Osteocyte (in vitro differentiated cells): ENCODE measurements around the gene CYP1B1. TPM values are rescaled to one million over a fixed set of nuclear protein-coding genes. Genes with fewer than 3 reads are reported as not detected.

Source experiments
- DNase-seq: peaks from one replicate; pipeline ENCODE4 v3.0.0; 2021; ENCODE audit warnings: mixed read lengths; ENCODE audit not compliant: unreplicated experiment; ENCODE audit errors: extremely low spot score
- H3K27ac Mint-ChIP-seq: one replicate; pipeline ENCODE4 v1.8.0; 2021; ENCODE audit warnings: mild to moderate bottlenecking, mixed read lengths; ENCODE audit not compliant: unreplicated experiment
- H3K27me3 Mint-ChIP-seq: one replicate; pipeline ENCODE4 v1.8.0; 2021; ENCODE audit warnings: mixed read lengths; ENCODE audit not compliant: unreplicated experiment
- H3K36me3 Mint-ChIP-seq: one replicate; pipeline ENCODE4 v1.8.0; 2021; ENCODE audit warnings: mixed read lengths; ENCODE audit not compliant: unreplicated experiment
- H3K4me1 Mint-ChIP-seq: one replicate; pipeline ENCODE4 v1.8.0; 2021; ENCODE audit warnings: mixed read lengths; ENCODE audit not compliant: unreplicated experiment
- H3K4me3 Mint-ChIP-seq: one replicate; pipeline ENCODE4 v1.8.0; 2021; ENCODE audit warnings: mild to moderate bottlenecking, moderate library complexity, mixed read lengths; ENCODE audit not compliant: unreplicated experiment
- H3K9me3 Mint-ChIP-seq: one replicate; pipeline ENCODE4 v1.8.0; 2021; ENCODE audit warnings: mixed read lengths; ENCODE audit not compliant: unreplicated experiment
- total RNA-seq: library from RNA; stranded (reverse); gene quantifications from 2 replicates; pipeline ENCODE4 v1.2.1, GENCODE V29; 2021
- TF ChIP-seq, protein P1 (sequence below): fragments of 200-600 bp; sonication (generic); IDR thresholded peaks from 2 replicates; pipeline ENCODE4 v1.5.0; 2021; ENCODE audit warnings: antibody characterized with exemption, mild to moderate bottlenecking, moderate library complexity

CYP1B1 gene
- total RNA-seq, 1 donor from 2014 or later = 137 TPM

DNA sequence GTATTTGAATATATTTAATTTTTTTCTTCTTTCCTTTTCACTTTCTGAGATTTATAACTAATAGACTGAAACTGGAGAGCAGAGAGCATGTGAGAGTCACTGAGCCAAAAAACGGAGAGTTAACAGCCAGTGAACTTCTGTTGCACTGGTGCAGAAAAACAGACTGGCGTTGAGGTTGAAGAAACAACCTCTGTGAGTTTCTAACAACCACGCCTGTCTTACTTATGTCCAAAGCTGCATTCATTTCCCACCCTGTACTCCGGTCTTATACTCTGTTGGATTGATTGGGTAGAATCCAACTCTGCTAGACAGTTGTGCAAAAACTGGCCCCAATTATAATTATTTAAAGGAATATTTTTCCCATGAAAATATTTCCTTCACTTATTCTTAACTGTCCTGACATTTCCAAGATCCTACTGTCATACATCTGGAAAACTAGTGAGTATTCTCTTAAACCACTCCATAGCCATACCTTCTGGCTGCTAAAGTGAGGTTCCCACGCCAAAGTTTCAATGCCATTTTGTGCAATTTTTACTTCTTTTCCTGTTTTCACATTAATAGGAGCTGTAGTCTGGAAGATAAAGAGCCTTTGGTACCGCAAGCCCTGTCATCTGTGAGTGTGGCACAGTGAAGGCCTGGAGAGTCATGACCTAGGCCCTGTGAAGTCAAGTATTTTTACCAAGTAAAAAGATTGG, 9.4 kb downstream of the CYP1B1 start:
- Mint-ChIP-seq H3K9me3 (no peaks in the 10 kb centered on the region), H3K4me3 (peak overlapping the region; percentile 34), H3K36me3 (peaks cover 59% of the 10 kb centered on the region), H3K4me1 (peaks cover 65% of the 10 kb centered on the region), H3K27ac (no peak overlapping the region), H3K27me3 (no peaks in the 10 kb centered on the region)
- TF ChIP-seq, protein P1, sequence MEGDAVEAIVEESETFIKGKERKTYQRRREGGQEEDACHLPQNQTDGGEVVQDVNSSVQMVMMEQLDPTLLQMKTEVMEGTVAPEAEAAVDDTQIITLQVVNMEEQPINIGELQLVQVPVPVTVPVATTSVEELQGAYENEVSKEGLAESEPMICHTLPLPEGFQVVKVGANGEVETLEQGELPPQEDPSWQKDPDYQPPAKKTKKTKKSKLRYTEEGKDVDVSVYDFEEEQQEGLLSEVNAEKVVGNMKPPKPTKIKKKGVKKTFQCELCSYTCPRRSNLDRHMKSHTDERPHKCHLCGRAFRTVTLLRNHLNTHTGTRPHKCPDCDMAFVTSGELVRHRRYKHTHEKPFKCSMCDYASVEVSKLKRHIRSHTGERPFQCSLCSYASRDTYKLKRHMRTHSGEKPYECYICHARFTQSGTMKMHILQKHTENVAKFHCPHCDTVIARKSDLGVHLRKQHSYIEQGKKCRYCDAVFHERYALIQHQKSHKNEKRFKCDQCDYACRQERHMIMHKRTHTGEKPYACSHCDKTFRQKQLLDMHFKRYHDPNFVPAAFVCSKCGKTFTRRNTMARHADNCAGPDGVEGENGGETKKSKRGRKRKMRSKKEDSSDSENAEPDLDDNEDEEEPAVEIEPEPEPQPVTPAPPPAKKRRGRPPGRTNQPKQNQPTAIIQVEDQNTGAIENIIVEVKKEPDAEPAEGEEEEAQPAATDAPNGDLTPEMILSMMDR = no peak
- no peak for DNase-seq

DNA sequence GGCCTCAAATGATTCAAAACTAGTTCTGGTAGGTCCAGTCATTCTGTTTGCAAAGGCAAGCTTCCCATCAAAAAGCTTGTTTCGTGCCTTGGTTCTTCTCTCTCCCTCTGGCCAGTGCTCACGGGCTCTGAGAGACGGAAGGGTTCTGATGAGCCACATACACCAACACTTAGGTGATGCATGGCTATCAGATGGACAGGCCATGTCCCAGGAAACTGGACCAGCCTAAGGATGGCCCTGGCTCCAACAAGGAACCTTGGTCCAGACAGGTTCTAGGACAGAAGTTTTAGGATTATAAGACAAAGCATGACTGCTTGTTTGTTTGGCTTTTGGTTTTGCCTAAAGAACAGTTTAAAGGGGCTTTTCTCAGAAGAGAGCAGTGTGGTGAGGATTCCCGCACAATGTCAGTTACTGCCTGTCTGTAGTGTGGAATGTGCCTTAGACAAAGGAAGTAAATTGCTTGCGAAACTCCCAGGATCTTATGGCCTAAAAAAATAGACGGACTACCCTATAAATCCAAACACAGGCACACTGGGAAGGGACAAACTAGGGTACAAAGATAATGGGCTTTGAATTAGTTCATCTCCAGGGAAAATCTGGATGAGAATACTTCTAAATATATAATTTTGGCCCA, 10.3 kb downstream of the CYP1B1 start:
- Mint-ChIP-seq H3K27me3 (no peaks in the 10 kb centered on the region), H3K4me1 (peaks cover 57% of the 10 kb centered on the region), H3K4me3 (no peak overlapping the region), H3K27ac (no peak overlapping the region), H3K36me3 (peaks cover 53% of the 10 kb centered on the region), H3K9me3 (no peaks in the 10 kb centered on the region)
- no peak for DNase-seq
- TF ChIP-seq, protein P1 = no peak

DNA sequence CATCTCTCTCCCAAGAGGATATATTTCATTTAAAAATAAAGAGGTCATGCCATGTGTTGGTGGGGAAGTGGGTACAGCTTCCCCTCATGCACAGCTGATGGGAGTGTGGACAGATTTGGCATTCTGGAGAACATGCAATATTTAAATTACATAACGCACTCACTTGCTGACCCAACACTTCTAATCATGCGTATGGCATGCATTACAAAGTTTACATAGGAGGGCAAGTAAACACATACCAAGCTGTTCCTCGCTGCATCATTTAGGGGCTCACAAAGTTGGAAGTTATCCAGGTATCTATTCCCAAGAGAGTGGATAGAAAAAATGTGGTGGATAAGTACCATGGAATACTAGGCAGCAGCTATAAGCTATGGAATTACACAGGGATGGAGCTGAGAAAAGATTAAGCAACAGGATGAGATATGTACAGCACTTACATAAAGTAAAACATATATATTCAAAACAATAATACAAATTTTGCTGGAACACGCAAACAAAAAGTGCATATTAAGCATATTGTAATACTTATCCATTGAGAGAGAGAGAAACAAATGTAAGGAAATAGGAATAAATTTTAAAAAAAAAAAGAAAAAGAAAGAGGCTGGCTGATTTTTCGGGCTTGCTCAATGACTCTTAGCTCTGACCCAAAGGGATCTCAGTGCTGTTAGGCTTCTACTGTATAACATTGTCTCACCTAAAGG, 11.0 kb downstream of the CYP1B1 start:
- no peak for DNase-seq
- Mint-ChIP-seq H3K27me3 (no peaks in the 10 kb centered on the region), H3K4me3 (no peak overlapping the region), H3K4me1 (peaks cover 52% of the 10 kb centered on the region), H3K9me3 (no peaks in the 10 kb centered on the region), H3K27ac (no peak overlapping the region), H3K36me3 (peaks cover 47% of the 10 kb centered on the region)
- TF ChIP-seq, protein P1 = no peak

DNA sequence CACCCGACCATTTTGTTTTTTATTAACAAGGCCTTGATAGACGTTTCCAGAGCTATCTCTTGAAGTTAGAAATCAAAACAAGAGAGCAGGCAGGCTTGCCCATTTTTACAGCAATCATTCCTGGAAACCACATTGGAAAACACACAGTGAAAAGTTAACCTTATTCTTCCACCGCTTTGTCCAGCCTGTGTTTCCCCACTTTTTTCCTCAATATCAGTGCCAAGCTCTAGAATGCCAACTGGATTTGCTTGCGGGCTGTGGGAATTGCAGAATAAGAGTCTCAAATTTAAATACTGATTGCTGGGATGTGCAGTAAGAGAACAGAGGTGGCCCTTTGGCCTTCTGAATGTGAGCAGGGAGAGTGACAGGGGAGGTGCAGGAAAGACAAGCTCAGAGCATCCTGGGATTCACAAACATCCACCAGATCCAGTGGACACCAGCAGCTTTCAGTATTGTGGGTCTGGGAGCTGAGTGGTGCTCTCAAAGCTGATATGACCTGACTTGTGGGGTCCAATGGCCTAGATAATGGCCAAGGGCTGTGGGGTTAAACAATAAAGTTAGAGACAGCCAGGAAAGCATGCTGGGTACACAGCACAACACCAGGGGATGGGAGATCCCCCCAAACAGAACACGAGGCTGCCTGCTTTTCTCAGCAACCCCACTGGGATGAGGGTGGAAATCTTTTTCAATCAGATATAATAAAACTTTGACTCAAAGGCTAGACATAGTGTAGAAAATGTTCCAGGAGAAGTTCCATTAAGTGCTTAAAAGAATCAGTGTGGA, 15.5 kb downstream of the CYP1B1 start:
- no peak for DNase-seq
- Mint-ChIP-seq H3K4me3 (no peak overlapping the region), H3K4me1 (peaks cover 18% of the 10 kb centered on the region), H3K36me3 (peaks cover 16% of the 10 kb centered on the region), H3K27ac (no peak overlapping the region), H3K9me3 (no peaks in the 10 kb centered on the region), H3K27me3 (no peaks in the 10 kb centered on the region)
- TF ChIP-seq, protein P1 = no peak
